ENCODE results near the gene ELSPBP1. TPM values are rescaled to one million over a fixed set of nuclear protein-coding genes. Genes with fewer than 3 reads are reported as not detected.

The ELSPBP1 gene
- not detected in 2 replicates for total RNA-seq

GRCh38 chr19:47994209-47994802 lies at the start of gene ELSPBP1:
ELSPBP1 (plus strand) TSS chr19:47994632; CDS start chr19:48008668, 14,036 bp downstream.

GRCh38 chr19:47992070-47992469 lies 2.4 kb upstream of the ELSPBP1 start, which contains the start of gene BSPH1:
BSPH1 (minus strand) TSS chr19:47992170; CDS start chr19:47992081, 89 bp downstream.

GRCh38 chr19:48043675-48044258 lies 49.3 kb downstream of the ELSPBP1 start, which contains the start of gene CABP5:
CABP5 (minus strand) TSS chr19:48044079; CDS start chr19:48043922, 157 bp downstream.

Other genes starting within 250 kb of the ELSPBP1 start
- gene NOP53, start 249.1 kb upstream of the ELSPBP1 start, total RNA-seq = 63.7 and 73.7 TPM in 2 replicates
- gene SELENOW, start 215.9 kb upstream of the ELSPBP1 start, total RNA-seq = 204 and 262 TPM in 2 replicates
- not detected in 2 replicates for gene TPRX1, start 190.1 kb upstream of the ELSPBP1 start, total RNA-seq
- gene CRX, start 172.7 kb upstream of the ELSPBP1 start, total RNA-seq = under 0.01 TPM in 1 of 2 replicates, not detected in the other
- not detected in 2 replicates for gene TPRX2, start 135.4 kb upstream of the ELSPBP1 start, total RNA-seq
- not detected in 2 replicates for gene SULT2A1, start 108.3 kb upstream of the ELSPBP1 start, total RNA-seq
- gene BSPH1, start 2.5 kb upstream of the ELSPBP1 start, total RNA-seq = not detected in 2 replicates
- not detected in 2 replicates for gene CABP5, start 49.4 kb downstream of the ELSPBP1 start, total RNA-seq
- 84.7 and 463 TPM in 2 replicates for gene PLA2G4C, start 116.2 kb downstream of the ELSPBP1 start, total RNA-seq
- gene LIG1, start 175.7 kb downstream of the ELSPBP1 start, total RNA-seq = 46.9 and 49.3 TPM in 2 replicates
- 2.1 and 3.7 TPM in 2 replicates for gene ZSWIM9, start 176.0 kb downstream of the ELSPBP1 start, total RNA-seq